Endodermal cell (in vitro differentiated cells): ENCODE measurements around the gene LYPD5. TPM values are rescaled to one million over a fixed set of nuclear protein-coding genes. Genes with fewer than 3 reads are reported as not detected.

ENCODE experiments used
- DNase-seq: peaks from one replicate; pipeline ENCODE4 v3.0.0-alpha.2; 2017
- H3K27ac ChIP-seq: 2 replicates; pipeline ENCODE4 v1.5.1; 2013; ENCODE audit warnings: mild to moderate bottlenecking, low read depth, low read length, moderate library complexity
- H3K27me3 ChIP-seq: 2 replicates; pipeline ENCODE4 v1.6.1; 2013; ENCODE audit warnings: mild to moderate bottlenecking, low read length, moderate library complexity; ENCODE audit not compliant: insufficient read depth, control insufficient read depth, poor library complexity, severe bottlenecking
- H3K36me3 ChIP-seq: 2 replicates; pipeline ENCODE4 v1.7.0; 2013; ENCODE audit warnings: mild to moderate bottlenecking, low read length, moderate library complexity; ENCODE audit not compliant: control insufficient read depth, insufficient read depth
- H3K4me1 ChIP-seq: one replicate; pipeline ENCODE4 v1.7.0; 2013; ENCODE audit warnings: low read length; ENCODE audit not compliant: control insufficient read depth, insufficient read depth
- H3K4me3 ChIP-seq: 2 replicates; pipeline ENCODE4 v1.5.1; 2013; ENCODE audit warnings: mild to moderate bottlenecking, low read length, moderate library complexity
- H3K9ac ChIP-seq: 2 replicates; pipeline ENCODE4 v1.6.1; 2013; ENCODE audit warnings: mild to moderate bottlenecking, low read length, moderate library complexity; ENCODE audit not compliant: poor library complexity, severe bottlenecking; ENCODE audit errors: extremely low read depth
- H3K9me3 ChIP-seq: 2 replicates; pipeline ENCODE4 v1.6.1; 2013; ENCODE audit warnings: mild to moderate bottlenecking, low read length, moderate library complexity; ENCODE audit not compliant: control insufficient read depth
- H3K27ac Mint-ChIP-seq: 2 replicates; pipeline ENCODE4 v1.8.0; 2020; ENCODE audit warnings: mixed read lengths
- H3K27me3 Mint-ChIP-seq: 2 replicates; pipeline ENCODE4 v1.8.0; 2021; ENCODE audit warnings: mild to moderate bottlenecking, mixed read lengths; ENCODE audit not compliant: insufficient read depth
- H3K36me3 Mint-ChIP-seq: 2 replicates; pipeline ENCODE4 v1.8.0; 2020; ENCODE audit warnings: low read depth, mixed read lengths
- H3K4me1 Mint-ChIP-seq: 2 replicates; pipeline ENCODE4 v1.8.0; 2020; ENCODE audit warnings: mixed read lengths
- H3K4me3 Mint-ChIP-seq: 2 replicates; pipeline ENCODE4 v1.8.0; 2020; ENCODE audit warnings: mild to moderate bottlenecking, moderate library complexity, mixed read lengths
- H3K9me3 Mint-ChIP-seq: 2 replicates; pipeline ENCODE4 v1.8.0; 2020; ENCODE audit warnings: mild to moderate bottlenecking, mixed read lengths
- CTCF ChIP-seq: fragments of 200-600 bp; sonication (generic); conservative IDR thresholded peaks from 2 replicates; pipeline ENCODE4 v1.5.0; 2021; ENCODE audit warnings: antibody characterized with exemption, mild to moderate bottlenecking
- WGBS, 2 experiments: methylation state at CpG; one replicate each; pipeline versions ENCODE4 v1.1.5 to v1.1.7; 2013; ENCODE audit warnings: missing lambda C conversion rate in 2 of 2, mixed read lengths in 1 of 2; ENCODE audit not compliant: insufficient coverage in 1 of 2, insufficient read length in 1 of 2; 5-methylcytosine and 5-hydroxymethylcytosine counted together
- total RNA-seq, 2 donors: library from RNA; stranded (reverse); fragmentation: NEBNext Ultra II Directional in 1 of 2; extraction: Animal tissue kit (Norgen Biotek cat#: 25700) in 1 of 2; gene quantifications; 2 replicates in 1 of 2; 3 replicates in 1 of 2; pipeline ENCODE4 v1.2.1, GENCODE V29; 2021

LYPD5 gene
- total RNA-seq, 2 donors from 2014 or later, result 0.11 TPM; not detected in 1

DNA sequence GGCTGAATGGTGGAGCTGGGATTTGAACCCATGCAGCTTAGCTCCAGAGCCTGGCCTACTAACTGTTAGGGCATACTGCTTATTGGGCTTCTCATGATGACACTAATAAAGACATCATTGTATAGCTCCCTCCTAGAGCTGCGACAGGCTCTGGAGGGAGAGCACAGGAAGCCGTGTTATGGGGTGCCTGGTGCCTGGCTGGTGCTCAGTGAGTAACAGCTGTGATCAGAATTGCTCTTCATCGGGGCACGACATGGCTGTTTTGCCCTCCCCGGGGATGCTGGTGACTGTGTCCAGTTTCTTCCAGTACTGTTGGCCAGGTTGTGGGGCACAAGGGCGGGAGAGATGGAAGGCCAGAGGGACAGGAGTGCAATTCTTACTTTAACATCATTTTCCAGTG is 5.1 kb downstream of the LYPD5 start:
- Mint-ChIP-seq H3K4me1 (no peaks in the 10 kb centered on the region), H3K27ac (no peak overlapping the region), H3K9me3 (no peaks in the 10 kb centered on the region), H3K36me3 (no peaks in the 10 kb centered on the region), H3K27me3 (peaks cover 93% of the 10 kb centered on the region), H3K4me3 (no peak overlapping the region)
- H3K9ac ChIP-seq, result no peak overlapping the region
- H3K4me1 ChIP-seq, result no peaks in the 10 kb centered on the region
- H3K9me3 ChIP-seq, result no peaks in the 10 kb centered on the region
- peaks cover 93% of the 10 kb centered on the region for H3K27me3 ChIP-seq
- no peaks in the 10 kb centered on the region for H3K36me3 ChIP-seq
- no peak for DNase-seq
- H3K27ac ChIP-seq, result no peak overlapping the region
- TF ChIP-seq CTCF, result no peak
- H3K4me3 ChIP-seq, result no peak overlapping the region
- 53 to 60% methylated on average over 6 of the region's 6 CpGs for WGBS, 2 experiments

- Histone ChIP-seq H3K36me3 (no peaks in the 10 kb centered on the region), H3K27me3 (peaks cover 33% of the 10 kb centered on the region), H3K9me3 (no peaks in the 10 kb centered on the region), H3K4me1 (no peaks in the 10 kb centered on the region), H3K27ac (no peak overlapping the region), H3K4me3 (no peak overlapping the region), H3K9ac (no peak overlapping the region)
- 47 to 51% methylated on average over 2 to 3 of the region's 3 CpGs for WGBS, 2 experiments
- Mint-ChIP-seq H3K4me3 (no peak overlapping the region), H3K9me3 (no peaks in the 10 kb centered on the region), H3K27me3 (peaks cover 40% of the 10 kb centered on the region), H3K36me3 (no peaks in the 10 kb centered on the region), H3K4me1 (no peaks in the 10 kb centered on the region), H3K27ac (no peak overlapping the region)
- TF ChIP-seq CTCF, result no peak
- no peak for DNase-seq
These were observed 11.7 kb downstream of the LYPD5 start for GRCh38 chr19:43790587-43790986.

- Mint-ChIP-seq H3K27ac (no peak overlapping the region), H3K36me3 (no peaks in the 10 kb centered on the region), H3K4me3 (no peak overlapping the region), H3K27me3 (peaks cover 29% of the 10 kb centered on the region), H3K4me1 (no peaks in the 10 kb centered on the region), H3K9me3 (no peaks in the 10 kb centered on the region)
- no peak overlapping the region for H3K27ac ChIP-seq
- no peaks in the 10 kb centered on the region for H3K36me3 ChIP-seq
- no peaks in the 10 kb centered on the region for H3K9me3 ChIP-seq
- no peak overlapping the region for H3K9ac ChIP-seq
- TF ChIP-seq CTCF, result no peak
- DNase-seq, result peak; percentile 85
- peaks cover 17% of the 10 kb centered on the region for H3K27me3 ChIP-seq
- no peaks in the 10 kb centered on the region for H3K4me1 ChIP-seq
- 14% methylated on average over 2 of the region's 3 CpGs; no CpG with 5 or more reads in 1 of the 2 experiments for WGBS, 2 experiments
- H3K4me3 ChIP-seq, result no peak overlapping the region
These were observed 13.2 kb downstream of the LYPD5 start for GRCh38 chr19:43789029-43789428.
